ENCODE measurements around the gene UROC1. TPM values are rescaled to one million over a fixed set of nuclear protein-coding genes. Genes with fewer than 3 reads are reported as not detected.

Gene UROC1
- total RNA-seq, 1 donor, result not detected

- Histone ChIP-seq H4K20me1 (ENCODE audit: insufficient read depth, low read length) (peaks cover 3% of the 10 kb centered on the region), H2AFZ (ENCODE audit: low read length) (no peak overlapping the region), H3K4me1 (ENCODE audit: insufficient read depth, low read length) (no peaks in the 10 kb centered on the region), H3K79me2 (ENCODE audit: insufficient read depth, low read length) (no peaks in the 10 kb centered on the region), H3K9me3 (ENCODE audit: low read depth, low read length) (no peaks in the 10 kb centered on the region), H3K27ac (ENCODE audit: low read depth, low read length) (no peak overlapping the region), H3K4me3 (ENCODE audit: insufficient read depth, low read length) (no peak overlapping the region), H3K36me3 (ENCODE audit: insufficient read depth, low read length) (peaks cover 17% of the 10 kb centered on the region), H3K4me2 (ENCODE audit: insufficient read depth, low read length) (no peak overlapping the region), H3K27me3 (ENCODE audit: insufficient read depth, low read length) (no peaks in the 10 kb centered on the region)
- TF ChIP-seq, protein P1, sequence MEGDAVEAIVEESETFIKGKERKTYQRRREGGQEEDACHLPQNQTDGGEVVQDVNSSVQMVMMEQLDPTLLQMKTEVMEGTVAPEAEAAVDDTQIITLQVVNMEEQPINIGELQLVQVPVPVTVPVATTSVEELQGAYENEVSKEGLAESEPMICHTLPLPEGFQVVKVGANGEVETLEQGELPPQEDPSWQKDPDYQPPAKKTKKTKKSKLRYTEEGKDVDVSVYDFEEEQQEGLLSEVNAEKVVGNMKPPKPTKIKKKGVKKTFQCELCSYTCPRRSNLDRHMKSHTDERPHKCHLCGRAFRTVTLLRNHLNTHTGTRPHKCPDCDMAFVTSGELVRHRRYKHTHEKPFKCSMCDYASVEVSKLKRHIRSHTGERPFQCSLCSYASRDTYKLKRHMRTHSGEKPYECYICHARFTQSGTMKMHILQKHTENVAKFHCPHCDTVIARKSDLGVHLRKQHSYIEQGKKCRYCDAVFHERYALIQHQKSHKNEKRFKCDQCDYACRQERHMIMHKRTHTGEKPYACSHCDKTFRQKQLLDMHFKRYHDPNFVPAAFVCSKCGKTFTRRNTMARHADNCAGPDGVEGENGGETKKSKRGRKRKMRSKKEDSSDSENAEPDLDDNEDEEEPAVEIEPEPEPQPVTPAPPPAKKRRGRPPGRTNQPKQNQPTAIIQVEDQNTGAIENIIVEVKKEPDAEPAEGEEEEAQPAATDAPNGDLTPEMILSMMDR (IDR thresholded peaks at IDR 0.05; ENCODE audit: extremely low read depth, low read depth, low read length), result no peak
- DNase-seq (ENCODE audit: insufficient read length, low spot score, missing footprints), result no peak
These were observed 76.2 kb downstream of the UROC1 start for GRCh38 chr3:126441256-126441880.

- H2AFZ ChIP-seq (ENCODE audit: low read length), result no peak overlapping the region
- no peak for DNase-seq (ENCODE audit: insufficient read length, low spot score, missing footprints)
- no peaks in the 10 kb centered on the region for H3K27me3 ChIP-seq (ENCODE audit: insufficient read depth, low read length)
- no peak overlapping the region for H3K4me2 ChIP-seq (ENCODE audit: insufficient read depth, low read length)
- peaks cover 19% of the 10 kb centered on the region for H3K36me3 ChIP-seq (ENCODE audit: insufficient read depth, low read length)
- no peaks in the 10 kb centered on the region for H3K9me3 ChIP-seq (ENCODE audit: low read depth, low read length)
- H4K20me1 ChIP-seq (ENCODE audit: insufficient read depth, low read length), result peaks cover 3% of the 10 kb centered on the region
- no peaks in the 10 kb centered on the region for H3K4me1 ChIP-seq (ENCODE audit: insufficient read depth, low read length)
- H3K4me3 ChIP-seq (ENCODE audit: insufficient read depth, low read length), result no peak overlapping the region
- H3K27ac ChIP-seq (ENCODE audit: low read depth, low read length), result no peak overlapping the region
- TF ChIP-seq, protein P1 (IDR thresholded peaks at IDR 0.05; ENCODE audit: extremely low read depth, low read depth, low read length), result no peak
- H3K79me2 ChIP-seq (ENCODE audit: insufficient read depth, low read length), result no peaks in the 10 kb centered on the region
These were observed 76.9 kb downstream of the UROC1 start for GRCh38 chr3:126440709-126440995.

DNA sequence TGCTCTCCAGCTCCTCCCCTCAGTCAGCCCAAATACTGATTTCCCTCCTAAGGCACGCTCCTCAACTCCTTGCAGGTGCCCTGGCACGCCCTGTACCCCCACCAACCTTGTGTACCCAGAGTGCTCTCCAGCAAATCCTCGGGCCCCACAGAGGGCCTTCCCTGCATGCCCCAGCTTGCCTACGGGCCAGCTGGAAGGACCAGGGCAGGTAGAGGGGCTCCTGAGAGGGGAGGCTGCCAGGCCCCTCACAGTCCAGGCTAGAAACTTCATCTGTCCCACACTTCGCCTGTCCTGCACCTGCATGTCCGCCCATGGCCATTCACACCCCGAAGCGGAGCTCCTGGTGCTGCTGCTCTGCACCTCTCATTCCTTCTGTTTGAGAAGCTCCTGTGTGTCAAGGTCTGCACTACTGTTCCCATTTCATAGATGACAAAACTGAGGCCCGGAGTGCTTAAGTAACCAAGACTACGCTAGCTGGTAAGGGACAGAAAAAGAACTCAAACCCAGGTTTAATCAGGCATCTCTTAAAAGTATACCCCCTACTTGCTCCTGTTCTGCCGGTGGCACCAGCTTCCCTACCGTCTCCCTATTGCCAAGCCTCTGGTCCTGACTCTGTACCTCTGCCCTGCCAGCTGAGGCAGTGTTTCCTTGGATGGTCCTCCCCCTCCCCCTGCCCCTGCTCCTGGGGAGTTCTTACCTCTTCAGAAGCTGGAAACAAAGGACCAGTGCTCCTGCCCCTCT is 77.4 kb downstream of the UROC1 start:
- peaks cover 3% of the 10 kb centered on the region for H4K20me1 ChIP-seq (ENCODE audit: insufficient read depth, low read length)

More for the DNA sequence above, 77.4 kb downstream of the UROC1 start:
- Histone ChIP-seq H3K4me1 (ENCODE audit: insufficient read depth, low read length) (no peaks in the 10 kb centered on the region), H3K27me3 (ENCODE audit: insufficient read depth, low read length) (no peaks in the 10 kb centered on the region), H3K27ac (ENCODE audit: low read depth, low read length) (no peak overlapping the region), H3K4me2 (ENCODE audit: insufficient read depth, low read length) (no peak overlapping the region), H3K79me2 (ENCODE audit: insufficient read depth, low read length) (no peaks in the 10 kb centered on the region), H3K9me3 (ENCODE audit: low read depth, low read length) (no peaks in the 10 kb centered on the region), H3K4me3 (ENCODE audit: insufficient read depth, low read length) (no peak overlapping the region), H2AFZ (ENCODE audit: low read length) (no peak overlapping the region), H3K36me3 (ENCODE audit: insufficient read depth, low read length) (peaks cover 19% of the 10 kb centered on the region)
- DNase-seq (ENCODE audit: insufficient read length, low spot score, missing footprints), result no peak
- TF ChIP-seq, protein P1 (IDR thresholded peaks at IDR 0.05; ENCODE audit: extremely low read depth, low read depth, low read length), result no peak
